H9 (cell line): ENCODE data around the gene CFAP54. TPM values are rescaled to one million over a fixed set of nuclear protein-coding genes. Genes with fewer than 3 reads are reported as not detected.

Experiments used
- DNase-seq: peaks from one replicate; pipeline ENCODE4 v3.0.0-alpha.2; 2017
- H2AFZ ChIP-seq: one replicate; pipeline ENCODE4 v1.6.1; 2013; ENCODE audit warnings: mild to moderate bottlenecking, low read length, control low read depth, moderate library complexity
- H2AK5ac ChIP-seq: 2 replicates; pipeline ENCODE4 v1.6.1; 2013; ENCODE audit warnings: low read length, control low read depth, mixed read lengths; ENCODE audit not compliant: insufficient read length
- H2BK120ac ChIP-seq: one replicate; pipeline ENCODE4 v1.6.1; 2013; ENCODE audit warnings: low read depth, mild to moderate bottlenecking, low read length, control low read depth, inconsistent platforms; ENCODE audit not compliant: poor library complexity, severe bottlenecking
- H2BK12ac ChIP-seq: 2 replicates; pipeline ENCODE4 v1.6.1; 2013; ENCODE audit warnings: low read length, control low read depth, mixed read lengths, low read depth; ENCODE audit not compliant: insufficient read length
- H2BK15ac ChIP-seq: 2 replicates; pipeline ENCODE4 v1.6.1; 2013; ENCODE audit warnings: low read depth, low read length, control low read depth
- H2BK20ac ChIP-seq: one replicate; pipeline ENCODE4 v1.6.1; 2013; ENCODE audit warnings: low read depth, mild to moderate bottlenecking, low read length, control low read depth, inconsistent platforms; ENCODE audit not compliant: poor library complexity, severe bottlenecking
- H2BK5ac ChIP-seq: 2 replicates; pipeline ENCODE4 v1.6.1; 2013; ENCODE audit warnings: low read length, control low read depth, mixed read lengths; ENCODE audit not compliant: insufficient read length
- H3K14ac ChIP-seq: 2 replicates; pipeline ENCODE4 v1.6.1; 2013; ENCODE audit warnings: low read length, control low read depth; ENCODE audit not compliant: insufficient read depth
- H3K18ac ChIP-seq: 2 replicates; pipeline ENCODE4 v1.6.1; 2013; ENCODE audit warnings: low read depth, mild to moderate bottlenecking, mixed read lengths, low read length, control low read depth; ENCODE audit not compliant: insufficient read length
- H3K23ac ChIP-seq: 2 replicates; pipeline ENCODE4 v1.6.1; 2013; ENCODE audit warnings: low read length, control low read depth, mixed read lengths, low read depth; ENCODE audit not compliant: insufficient read length
- H3K23me2 ChIP-seq: 2 replicates; pipeline ENCODE4 v1.6.1; 2013; ENCODE audit warnings: low read depth, mild to moderate bottlenecking, mixed read lengths, low read length, control low read depth; ENCODE audit not compliant: insufficient read length, poor library complexity, severe bottlenecking
- H3K27ac ChIP-seq: 2 replicates; pipeline ENCODE4 v1.5.1; 2013; ENCODE audit warnings: low read length, control low read depth, mixed read lengths, low read depth; ENCODE audit not compliant: insufficient read length
- H3K27me3 ChIP-seq: 2 replicates; pipeline ENCODE4 v1.6.1; 2013; ENCODE audit warnings: low read length, control low read depth, inconsistent platforms; ENCODE audit not compliant: insufficient read depth
- H3K4ac ChIP-seq: 2 replicates; pipeline ENCODE4 v1.6.1; 2013; ENCODE audit warnings: low read depth, mild to moderate bottlenecking, control low read depth, inconsistent platforms, low read length, moderate library complexity
- H3K4me1 ChIP-seq: 2 replicates; pipeline ENCODE4 v1.6.1; 2013; ENCODE audit warnings: low read length, control low read depth, inconsistent platforms; ENCODE audit not compliant: insufficient read depth
- H3K4me2 ChIP-seq: 2 replicates; pipeline ENCODE4 v1.6.1; 2013; ENCODE audit warnings: low read length, control low read depth, mixed read lengths; ENCODE audit not compliant: insufficient read length, insufficient read depth
- H3K56ac ChIP-seq: 2 replicates; pipeline ENCODE4 v1.6.1; 2013; ENCODE audit warnings: low read depth, mild to moderate bottlenecking, mixed read lengths, low read length, control low read depth; ENCODE audit not compliant: insufficient read length
- H3K79me1 ChIP-seq: 2 replicates; pipeline ENCODE4 v1.6.1; 2013; ENCODE audit warnings: low read depth, mild to moderate bottlenecking, moderate library complexity, low read length, control low read depth, inconsistent platforms; ENCODE audit not compliant: insufficient read depth, poor library complexity, severe bottlenecking
- H3K79me2 ChIP-seq: 2 replicates; pipeline ENCODE4 v1.6.1; 2013; ENCODE audit warnings: low read length, control low read depth, inconsistent platforms; ENCODE audit not compliant: insufficient read depth
- H3K9ac ChIP-seq: 2 replicates; pipeline ENCODE4 v1.6.1; 2013; ENCODE audit warnings: low read length, control low read depth, mixed read lengths; ENCODE audit not compliant: insufficient read length; ENCODE audit errors: extremely low read depth
- H3K9me3 ChIP-seq: one replicate; pipeline ENCODE4 v1.6.1; 2013; ENCODE audit warnings: low read depth, low read length, inconsistent platforms; ENCODE audit not compliant: control insufficient read depth
- H3T11ph ChIP-seq: one replicate; pipeline ENCODE4 v1.6.1; 2013; ENCODE audit warnings: mild to moderate bottlenecking, low read length, control low read depth, inconsistent platforms
- H4K20me1 ChIP-seq: one replicate; pipeline ENCODE4 v1.6.1; 2013; ENCODE audit not compliant: control insufficient read depth, insufficient read length, insufficient read depth
- H4K5ac ChIP-seq: 2 replicates; pipeline ENCODE4 v1.6.1; 2013; ENCODE audit warnings: low read depth, mild to moderate bottlenecking, mixed read lengths, low read length, control low read depth; ENCODE audit not compliant: insufficient read length
- H4K8ac ChIP-seq: replicated peaks from 2 replicates; pipeline ENCODE4 v1.6.1; 2013; ENCODE audit warnings: low read length, control low read depth, mixed read lengths, low read depth; ENCODE audit not compliant: insufficient read length
- H4K91ac ChIP-seq: 2 replicates; pipeline ENCODE4 v1.6.1; 2013; ENCODE audit warnings: low read depth, mild to moderate bottlenecking, moderate library complexity, mixed read lengths, low read length, control low read depth; ENCODE audit not compliant: insufficient read length
- H3K27ac Mint-ChIP-seq, 3 experiments: 2 replicates in 2 of 3; 3 replicates in 1 of 3; pipeline ENCODE4 v1.8.0; 2020 to 2021; ENCODE audit warnings: mixed read lengths in 3 of 3, mild to moderate bottlenecking in 1 of 3, moderate library complexity in 1 of 3
- H3K27me3 Mint-ChIP-seq: 2 replicates; pipeline ENCODE4 v1.8.0; 2021; ENCODE audit warnings: low read depth, mild to moderate bottlenecking, moderate library complexity, mixed read lengths
- H3K36me3 Mint-ChIP-seq, 3 experiments: 2 replicates in 2 of 3; 3 replicates in 1 of 3; pipeline ENCODE4 v1.8.0; 2020 to 2021; ENCODE audit warnings: low read depth in 3 of 3, mixed read lengths in 3 of 3; ENCODE audit not compliant: insufficient read depth in 1 of 3
- H3K4me1 Mint-ChIP-seq, 2 experiments: 2 replicates each; pipeline ENCODE4 v1.8.0; 2020; ENCODE audit warnings: mixed read lengths in 2 of 2
- H3K4me3 Mint-ChIP-seq, 2 experiments: 2 replicates in 1 of 2; 3 replicates in 1 of 2; pipeline ENCODE4 v1.8.0; 2020 to 2021; ENCODE audit warnings: mild to moderate bottlenecking in 2 of 2, mixed read lengths in 2 of 2, moderate library complexity in 1 of 2
- H3K9me3 Mint-ChIP-seq, 2 experiments: 2 replicates in 1 of 2; 3 replicates in 1 of 2; pipeline ENCODE4 v1.8.0; 2020; ENCODE audit warnings: mild to moderate bottlenecking in 2 of 2, mixed read lengths in 2 of 2, moderate library complexity in 1 of 2
- WGBS: extraction: QIAGEN DNeasy Blood & Tissue Kit; methylation state at CpG from one replicate; pipeline ENCODE4 v1.1.7; 2013; ENCODE audit warnings: missing lambda C conversion rate, low lambda C conversion rate, mixed read lengths; ENCODE audit not compliant: insufficient read length; ENCODE audit errors: extremely low coverage; 5-methylcytosine and 5-hydroxymethylcytosine counted together
- total RNA-seq: library from RNA; stranded (reverse); gene quantifications from 2 replicates; pipeline ENCODE4 v1.2.1, GENCODE V29; 2021
- TF ChIP-seq, protein P1 (sequence below): fragments of 200-600 bp; sonication (generic); conservative IDR thresholded peaks from 3 replicates; pipeline ENCODE4 v1.8.0; 2021; ENCODE audit warnings: antibody characterized with exemption, mild to moderate bottlenecking

Gene CFAP54
- total RNA-seq, 1 experiment from 2014 or later = 0.24 TPM

DNA sequence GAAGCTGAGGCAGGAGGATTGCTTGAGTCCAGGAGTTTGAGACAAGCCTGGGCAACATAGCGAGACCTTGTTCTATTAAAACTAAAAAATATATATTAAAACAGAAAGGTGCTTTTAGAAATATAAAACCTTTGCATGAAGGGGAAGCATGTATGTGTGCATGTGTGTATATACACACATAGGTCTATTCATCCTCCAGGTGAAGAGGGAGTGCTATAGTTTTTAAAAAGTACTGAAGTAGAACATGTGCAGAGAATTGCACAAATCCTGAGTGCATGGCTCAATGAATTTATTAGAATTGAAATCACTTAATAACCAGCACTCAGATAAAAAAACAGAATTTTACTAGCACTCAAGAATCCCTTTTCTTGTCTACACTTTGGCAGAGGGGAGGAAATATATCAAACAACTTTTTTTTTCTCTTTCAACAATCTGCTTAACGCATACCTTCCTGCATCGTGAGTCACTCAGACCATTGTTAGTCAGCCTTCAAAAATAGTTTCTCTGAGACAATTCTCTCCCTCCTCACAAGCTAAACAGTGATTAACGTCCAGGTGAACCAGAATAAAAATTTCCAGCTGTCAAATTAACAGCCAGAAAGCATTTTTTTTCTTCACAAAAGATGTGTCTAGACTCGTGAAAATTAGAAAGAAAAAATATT lies 400.0 kb downstream of the CFAP54 start:
- Histone ChIP-seq H2BK5ac (no peak overlapping the region), H2BK120ac (no peak overlapping the region), H3K18ac (no peak overlapping the region), H3K27me3 (no peaks in the 10 kb centered on the region), H3K23ac (no peak overlapping the region), H2AFZ (no peak overlapping the region), H3K79me1 (no peaks in the 10 kb centered on the region), H2BK15ac (no peak overlapping the region), H3K56ac (no peak overlapping the region), H3K4me1 (peaks cover 2% of the 10 kb centered on the region; the same call in 1 of the 2 replicates), H3K9ac (no peak overlapping the region), H3K14ac (no peak overlapping the region), H3K4ac (no peak overlapping the region), H3T11ph (no peak overlapping the region), H4K8ac (no peak overlapping the region), H3K4me2 (no peak overlapping the region), H2BK12ac (no peak overlapping the region), H2BK20ac (no peak overlapping the region), H4K91ac (no peak overlapping the region), H3K79me2 (no peaks in the 10 kb centered on the region), H4K20me1 (no peaks in the 10 kb centered on the region), H4K5ac (no peak overlapping the region), H2AK5ac (no peak overlapping the region), H3K9me3 (no peaks in the 10 kb centered on the region), H3K27ac (no peak overlapping the region), H3K23me2 (no peaks in the 10 kb centered on the region)
- peaks cover 12 to 18% of the 10 kb centered on the region in 2 experiments for H3K9me3 Mint-ChIP-seq
- peaks cover 5 to 16% (median 7%) of the 10 kb centered on the region in 3 experiments; a peak in 6 of 7 replicates for H3K36me3 Mint-ChIP-seq
- H3K27ac Mint-ChIP-seq = peak overlapping the region in 1 of 3 experiments; percentile 79; a peak in 2 of 7 replicates
- H3K4me1 Mint-ChIP-seq = peaks cover 6 to 14% of the 10 kb centered on the region in 2 experiments
- no CpG with 5 or more reads among the region's 5 CpGs for WGBS
- TF ChIP-seq, protein P1, sequence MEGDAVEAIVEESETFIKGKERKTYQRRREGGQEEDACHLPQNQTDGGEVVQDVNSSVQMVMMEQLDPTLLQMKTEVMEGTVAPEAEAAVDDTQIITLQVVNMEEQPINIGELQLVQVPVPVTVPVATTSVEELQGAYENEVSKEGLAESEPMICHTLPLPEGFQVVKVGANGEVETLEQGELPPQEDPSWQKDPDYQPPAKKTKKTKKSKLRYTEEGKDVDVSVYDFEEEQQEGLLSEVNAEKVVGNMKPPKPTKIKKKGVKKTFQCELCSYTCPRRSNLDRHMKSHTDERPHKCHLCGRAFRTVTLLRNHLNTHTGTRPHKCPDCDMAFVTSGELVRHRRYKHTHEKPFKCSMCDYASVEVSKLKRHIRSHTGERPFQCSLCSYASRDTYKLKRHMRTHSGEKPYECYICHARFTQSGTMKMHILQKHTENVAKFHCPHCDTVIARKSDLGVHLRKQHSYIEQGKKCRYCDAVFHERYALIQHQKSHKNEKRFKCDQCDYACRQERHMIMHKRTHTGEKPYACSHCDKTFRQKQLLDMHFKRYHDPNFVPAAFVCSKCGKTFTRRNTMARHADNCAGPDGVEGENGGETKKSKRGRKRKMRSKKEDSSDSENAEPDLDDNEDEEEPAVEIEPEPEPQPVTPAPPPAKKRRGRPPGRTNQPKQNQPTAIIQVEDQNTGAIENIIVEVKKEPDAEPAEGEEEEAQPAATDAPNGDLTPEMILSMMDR = no peak
- DNase-seq = no peak
- no peak overlapping the region for H3K4me3 Mint-ChIP-seq
- no peaks in the 10 kb centered on the region for H3K27me3 Mint-ChIP-seq
